ENCODE results near the gene ABCC3. TPM values are rescaled to one million over a fixed set of nuclear protein-coding genes. Genes with fewer than 3 reads are reported as not detected.

Gene ABCC3
- total and polyA plus RNA-seq, 9 of the 15 experiments (the other 6 are each of a cell fraction or from before 2014, with no cell fraction given): 0.03 to 1.6 (median 0.42) TPM; not detected in 5

- TF ChIP-seq BRD9 (IDR thresholded peaks at IDR 0.05; ENCODE audit: low read depth, partially characterized antibody): peak; percentile 94
- no peak for TF ChIP-seq THRAP3 (IDR thresholded peaks at IDR 0.05; ENCODE audit: borderline replicate concordance)
- TF ChIP-seq ZNF780A (CRISPR knock-in tag; IDR thresholded peaks at IDR 0.05): no peak
- no peak for TF ChIP-seq ELK1 (CRISPR knock-in tag; IDR thresholded peaks at IDR 0.05)
- no peak for TF ChIP-seq ZNF217 (CRISPR knock-in tag; IDR thresholded peaks at IDR 0.05)
- no peak for TF ChIP-seq CCNT2 (IDR thresholded peaks at IDR 0.05; ENCODE audit: borderline replicate concordance, extremely low read depth, insufficient read length, low read depth, low read length)
- no peak for TF ChIP-seq YBX1 (IDR thresholded peaks at IDR 0.05)
- no peak for TF ChIP-seq FOXO4 (CRISPR knock-in tag; IDR thresholded peaks at IDR 0.05)
- TF ChIP-seq REST (IDR thresholded peaks at IDR 0.05; ENCODE audit: borderline replicate concordance): 0 out of 2 replicates have a peak, but pooled peaks have one; percentile 27
- TF ChIP-seq REST (CRISPR knock-in tag; IDR thresholded peaks at IDR 0.05; ENCODE audit: low read depth): no peak
- TF ChIP-seq HNRNPLL (IDR thresholded peaks at IDR 0.05; ENCODE audit: low read depth, low read length, poor library complexity, severe bottlenecking): no peak
- no peak for TF ChIP-seq GTF3C2 (IDR thresholded peaks at IDR 0.05; ENCODE audit: borderline replicate concordance, extremely low read depth, insufficient read length)
These were observed 27.2 kb downstream of the ABCC3 start (continued) for GRCh38 chr17:50661795-50662391.
